ENCODE data around the gene UGT3A1.
"Not testable (repeated sequence)": the region's sequence is repeated elsewhere in the genome, so short reads cannot be mapped to it uniquely, and the experiment has no call there.

Gene UGT3A1

GRCh38 chr5:36022246-36022645, 31.1 kb upstream of the UGT3A1 start:
- H3K4me3 ChIP-seq (ENCODE audit: low read length in 2 of 2); H3K27me3 ChIP-seq (ENCODE audit: control insufficient read depth in 1 of 2, insufficient read depth in 2 of 2, low read length in 2 of 2); H3K9ac ChIP-seq (ENCODE audit: low read length in 2 of 2); H3K9me3 ChIP-seq (ENCODE audit: control insufficient read depth in 2 of 2, low read length in 2 of 2); H3K36me3 ChIP-seq (ENCODE audit: control insufficient read depth in 2 of 2, insufficient read depth in 2 of 2, low read length in 2 of 2); H3K27ac ChIP-seq (ENCODE audit: low read length); H3K4me1 ChIP-seq (ENCODE audit: control insufficient read depth, insufficient read depth, low read length): not testable (repeated sequence)

- H3K4me3 ChIP-seq (ENCODE audit: low read length in 2 of 2); H3K4me1 ChIP-seq (ENCODE audit: control insufficient read depth, insufficient read depth, low read length); H3K9me3 ChIP-seq (ENCODE audit: control insufficient read depth in 2 of 2, low read length in 2 of 2); H3K27me3 ChIP-seq (ENCODE audit: control insufficient read depth in 1 of 2, insufficient read depth in 2 of 2, low read length in 2 of 2); H3K36me3 ChIP-seq (ENCODE audit: control insufficient read depth in 2 of 2, insufficient read depth in 2 of 2, low read length in 2 of 2); H3K27ac ChIP-seq (ENCODE audit: low read length); H3K9ac ChIP-seq (ENCODE audit: low read length in 2 of 2): not testable (repeated sequence)
Measured at GRCh38 chr5:36019584-36019983, 28.4 kb upstream of the UGT3A1 start.

- Histone ChIP-seq H3K4me3 (ENCODE audit: low read length in 2 of 2) (no peak overlapping the region), H3K9ac (ENCODE audit: low read length in 2 of 2) (no peak overlapping the region), H3K27ac (ENCODE audit: low read length) (no peak overlapping the region), H3K27me3 (ENCODE audit: control insufficient read depth in 1 of 2, insufficient read depth in 2 of 2, low read length in 2 of 2) (no peaks in the 10 kb centered on the region), H3K9me3 (ENCODE audit: control insufficient read depth in 2 of 2, low read length in 2 of 2) (peaks cover 2 to 11% of the 10 kb centered on the region in 2 donors), H3K36me3 (ENCODE audit: control insufficient read depth in 2 of 2, insufficient read depth in 2 of 2, low read length in 2 of 2) (no peaks in the 10 kb centered on the region), H3K4me1 (ENCODE audit: control insufficient read depth, insufficient read depth, low read length) (no peaks in the 10 kb centered on the region)
Measured at GRCh38 chr5:36017622-36018021, 26.4 kb upstream of the UGT3A1 start.

- H3K4me3 ChIP-seq (ENCODE audit: low read length in 2 of 2): no peak overlapping the region
- no peaks in the 10 kb centered on the region for H3K4me1 ChIP-seq (ENCODE audit: control insufficient read depth, insufficient read depth, low read length)
Measured at GRCh38 chr5:36017004-36017403, 25.8 kb upstream of the UGT3A1 start.

GRCh38 chr5:36013182-36013581, 22.0 kb upstream of the UGT3A1 start:
- no peaks in the 10 kb centered on the region for H3K27me3 ChIP-seq (ENCODE audit: control insufficient read depth in 1 of 2, insufficient read depth in 2 of 2, low read length in 2 of 2)
- H3K27ac ChIP-seq (ENCODE audit: low read length): no peak overlapping the region
- no peaks in the 10 kb centered on the region for H3K4me1 ChIP-seq (ENCODE audit: control insufficient read depth, insufficient read depth, low read length)
- no peak overlapping the region for H3K4me3 ChIP-seq (ENCODE audit: low read length in 2 of 2)
- H3K36me3 ChIP-seq (ENCODE audit: control insufficient read depth in 2 of 2, insufficient read depth in 2 of 2, low read length in 2 of 2): no peaks in the 10 kb centered on the region
- no peak overlapping the region for H3K9ac ChIP-seq (ENCODE audit: low read length in 2 of 2)
- H3K9me3 ChIP-seq (ENCODE audit: control insufficient read depth in 2 of 2, low read length in 2 of 2): peaks cover 2 to 11% of the 10 kb centered on the region in 2 donors

More at GRCh38 chr5:36017004-36017403, 25.8 kb upstream of the UGT3A1 start:
- H3K27ac ChIP-seq (ENCODE audit: low read length): no peak overlapping the region
- H3K27me3 ChIP-seq (ENCODE audit: control insufficient read depth in 1 of 2, insufficient read depth in 2 of 2, low read length in 2 of 2): no peaks in the 10 kb centered on the region
- H3K36me3 ChIP-seq (ENCODE audit: control insufficient read depth in 2 of 2, insufficient read depth in 2 of 2, low read length in 2 of 2): no peaks in the 10 kb centered on the region
- H3K9ac ChIP-seq (ENCODE audit: low read length in 2 of 2): no peak overlapping the region
- peaks cover 2 to 11% of the 10 kb centered on the region in 2 donors for H3K9me3 ChIP-seq (ENCODE audit: control insufficient read depth in 2 of 2, low read length in 2 of 2)

- no peaks in the 10 kb centered on the region for H3K4me1 ChIP-seq (ENCODE audit: control insufficient read depth, insufficient read depth, low read length)
- no peaks in the 10 kb centered on the region for H3K27me3 ChIP-seq (ENCODE audit: control insufficient read depth in 1 of 2, insufficient read depth in 2 of 2, low read length in 2 of 2)
- peaks cover 0 to 3% of the 10 kb centered on the region in 2 donors for H3K9me3 ChIP-seq (ENCODE audit: control insufficient read depth in 2 of 2, low read length in 2 of 2)
- H3K36me3 ChIP-seq (ENCODE audit: control insufficient read depth in 2 of 2, insufficient read depth in 2 of 2, low read length in 2 of 2): no peaks in the 10 kb centered on the region
- no peak overlapping the region for H3K9ac ChIP-seq (ENCODE audit: low read length in 2 of 2)
- H3K4me3 ChIP-seq (ENCODE audit: low read length in 2 of 2): no peak overlapping the region
- no peak overlapping the region for H3K27ac ChIP-seq (ENCODE audit: low read length)
Measured at GRCh38 chr5:36009698-36010097, 18.5 kb upstream of the UGT3A1 start.

GRCh38 chr5:36007366-36007765, 16.2 kb upstream of the UGT3A1 start:
- no peak overlapping the region for H3K9ac ChIP-seq (ENCODE audit: low read length in 2 of 2)
- H3K9me3 ChIP-seq (ENCODE audit: control insufficient read depth in 2 of 2, low read length in 2 of 2): no peaks in the 10 kb centered on the region
- no peaks in the 10 kb centered on the region for H3K36me3 ChIP-seq (ENCODE audit: control insufficient read depth in 2 of 2, insufficient read depth in 2 of 2, low read length in 2 of 2)
- H3K27me3 ChIP-seq (ENCODE audit: control insufficient read depth in 1 of 2, insufficient read depth in 2 of 2, low read length in 2 of 2): no peaks in the 10 kb centered on the region
- no peaks in the 10 kb centered on the region for H3K4me1 ChIP-seq (ENCODE audit: control insufficient read depth, insufficient read depth, low read length)
- H3K4me3 ChIP-seq (ENCODE audit: low read length in 2 of 2): no peak overlapping the region
- no peak overlapping the region for H3K27ac ChIP-seq (ENCODE audit: low read length)

GRCh38 chr5:36006163-36006562, 15.0 kb upstream of the UGT3A1 start:
- Histone ChIP-seq H3K4me1 (ENCODE audit: control insufficient read depth, insufficient read depth, low read length) (no peaks in the 10 kb centered on the region), H3K4me3 (ENCODE audit: low read length in 2 of 2) (no peak overlapping the region), H3K9ac (ENCODE audit: low read length in 2 of 2) (no peak overlapping the region), H3K27me3 (ENCODE audit: control insufficient read depth in 1 of 2, insufficient read depth in 2 of 2, low read length in 2 of 2) (no peaks in the 10 kb centered on the region), H3K9me3 (ENCODE audit: control insufficient read depth in 2 of 2, low read length in 2 of 2) (no peaks in the 10 kb centered on the region), H3K27ac (ENCODE audit: low read length) (no peak overlapping the region), H3K36me3 (ENCODE audit: control insufficient read depth in 2 of 2, insufficient read depth in 2 of 2, low read length in 2 of 2) (no peaks in the 10 kb centered on the region)

- no peak overlapping the region for H3K4me3 ChIP-seq (ENCODE audit: low read length in 2 of 2)
- H3K27me3 ChIP-seq (ENCODE audit: control insufficient read depth in 1 of 2, insufficient read depth in 2 of 2, low read length in 2 of 2): no peaks in the 10 kb centered on the region
- H3K9ac ChIP-seq (ENCODE audit: low read length in 2 of 2): no peak overlapping the region
- H3K4me1 ChIP-seq (ENCODE audit: control insufficient read depth, insufficient read depth, low read length): no peaks in the 10 kb centered on the region
- H3K9me3 ChIP-seq (ENCODE audit: control insufficient read depth in 2 of 2, low read length in 2 of 2): no peaks in the 10 kb centered on the region
- H3K36me3 ChIP-seq (ENCODE audit: control insufficient read depth in 2 of 2, insufficient read depth in 2 of 2, low read length in 2 of 2): no peaks in the 10 kb centered on the region
- no peak overlapping the region for H3K27ac ChIP-seq (ENCODE audit: low read length)
Measured at GRCh38 chr5:36001032-36001431, 9.8 kb upstream of the UGT3A1 start.

- Histone ChIP-seq H3K27me3 (ENCODE audit: control insufficient read depth in 1 of 2, insufficient read depth in 2 of 2, low read length in 2 of 2) (no peaks in the 10 kb centered on the region), H3K9me3 (ENCODE audit: control insufficient read depth in 2 of 2, low read length in 2 of 2) (no peaks in the 10 kb centered on the region), H3K4me1 (ENCODE audit: control insufficient read depth, insufficient read depth, low read length) (no peaks in the 10 kb centered on the region), H3K9ac (ENCODE audit: low read length in 2 of 2) (no peak overlapping the region), H3K36me3 (ENCODE audit: control insufficient read depth in 2 of 2, insufficient read depth in 2 of 2, low read length in 2 of 2) (no peaks in the 10 kb centered on the region), H3K4me3 (ENCODE audit: low read length in 2 of 2) (no peak overlapping the region), H3K27ac (ENCODE audit: low read length) (no peak overlapping the region)
Measured at GRCh38 chr5:35999547-35999946, 8.4 kb upstream of the UGT3A1 start.

GRCh38 chr5:35996076-35996475, 4.9 kb upstream of the UGT3A1 start:
- no peak overlapping the region for H3K9ac ChIP-seq (ENCODE audit: low read length in 2 of 2)
- H3K4me3 ChIP-seq (ENCODE audit: low read length in 2 of 2): no peak overlapping the region
- H3K9me3 ChIP-seq (ENCODE audit: control insufficient read depth in 2 of 2, low read length in 2 of 2): no peaks in the 10 kb centered on the region
- no peaks in the 10 kb centered on the region for H3K36me3 ChIP-seq (ENCODE audit: control insufficient read depth in 2 of 2, insufficient read depth in 2 of 2, low read length in 2 of 2)
- no peak overlapping the region for H3K27ac ChIP-seq (ENCODE audit: low read length)
- peaks cover 0 to under 1% of the 10 kb centered on the region in 2 donors for H3K27me3 ChIP-seq (ENCODE audit: control insufficient read depth in 1 of 2, insufficient read depth in 2 of 2, low read length in 2 of 2)
- H3K4me1 ChIP-seq (ENCODE audit: control insufficient read depth, insufficient read depth, low read length): no peaks in the 10 kb centered on the region
